HG02610 (cell line): ENCODE measurements around the gene PRPF38B.

ENCODE experiments used
- ATAC-seq: cut with Tn5 transposase; IDR thresholded peaks from one replicate; pipeline ENCODE4 v1.9.1; 2021; ENCODE audit warnings: mild to moderate bottlenecking, moderate library complexity; ENCODE audit not compliant: unreplicated experiment

PRPF38B gene

DNA sequence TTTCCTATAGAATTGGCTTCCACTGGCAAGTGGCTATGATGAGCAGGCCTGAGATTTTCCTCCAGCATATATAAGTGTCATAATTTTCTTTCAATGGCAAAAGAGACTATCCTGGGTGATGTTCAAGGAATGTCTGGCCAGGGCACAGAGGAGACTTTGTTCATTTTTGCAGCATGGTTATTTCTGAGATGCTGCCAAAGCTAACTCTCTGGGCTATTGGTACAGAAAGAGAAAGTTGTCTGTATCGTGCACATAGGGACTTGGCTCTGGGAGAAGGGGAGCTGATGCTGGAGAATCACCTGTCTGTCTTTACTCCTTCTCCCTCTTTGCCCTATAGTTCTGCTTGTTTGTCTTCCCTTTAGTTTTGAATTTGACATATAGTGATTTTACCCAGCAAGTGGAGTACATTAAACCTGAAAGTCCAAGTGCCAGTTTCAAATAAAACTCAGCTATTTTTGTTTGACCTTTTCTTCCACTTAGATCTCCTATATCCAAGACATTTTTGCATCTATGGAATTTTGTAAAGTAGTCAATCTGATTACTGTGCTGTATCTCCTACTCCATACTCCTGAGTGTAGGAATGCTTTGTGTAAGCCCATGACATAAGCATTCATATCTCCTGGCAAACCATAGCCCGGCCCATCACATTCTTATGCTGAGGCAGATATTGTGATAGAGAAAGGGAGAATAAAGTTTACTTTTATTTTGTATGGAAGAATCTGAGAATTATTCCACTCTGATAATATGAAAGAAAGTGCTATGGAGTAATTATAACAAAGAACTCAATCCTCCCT, 24.5 kb downstream of the PRPF38B start:
- no peak for ATAC-seq

DNA sequence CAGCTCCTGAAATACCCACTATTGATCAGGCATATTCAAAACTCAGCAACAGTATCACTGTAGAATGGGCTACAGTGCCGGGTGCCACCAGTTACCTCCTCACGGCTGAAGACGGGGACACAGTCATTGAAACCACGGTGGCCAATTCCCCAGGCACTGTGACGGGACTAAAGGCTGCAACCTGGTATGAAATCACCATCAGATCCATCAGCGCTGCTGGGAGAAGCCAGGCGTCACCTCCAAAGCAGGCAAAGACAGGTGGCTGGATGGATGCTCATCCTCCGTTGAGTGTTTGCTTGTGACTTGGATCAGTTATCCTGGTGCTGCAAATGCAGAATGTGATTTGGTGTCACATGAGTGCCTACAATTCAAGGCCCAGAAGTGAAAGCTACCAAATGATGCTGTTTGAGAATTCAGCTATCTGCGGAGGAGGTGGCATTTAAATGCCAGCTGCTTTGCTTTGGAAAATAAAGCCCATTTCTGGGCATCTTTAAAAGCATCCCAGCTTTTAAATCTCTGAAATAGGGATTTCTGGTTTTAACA, 25.7 kb downstream of the PRPF38B start:
- ATAC-seq = no peak

- ATAC-seq = no peak
These were observed 27.0 kb downstream of the PRPF38B start for GRCh38 chr1:108718927-108719655.

DNA sequence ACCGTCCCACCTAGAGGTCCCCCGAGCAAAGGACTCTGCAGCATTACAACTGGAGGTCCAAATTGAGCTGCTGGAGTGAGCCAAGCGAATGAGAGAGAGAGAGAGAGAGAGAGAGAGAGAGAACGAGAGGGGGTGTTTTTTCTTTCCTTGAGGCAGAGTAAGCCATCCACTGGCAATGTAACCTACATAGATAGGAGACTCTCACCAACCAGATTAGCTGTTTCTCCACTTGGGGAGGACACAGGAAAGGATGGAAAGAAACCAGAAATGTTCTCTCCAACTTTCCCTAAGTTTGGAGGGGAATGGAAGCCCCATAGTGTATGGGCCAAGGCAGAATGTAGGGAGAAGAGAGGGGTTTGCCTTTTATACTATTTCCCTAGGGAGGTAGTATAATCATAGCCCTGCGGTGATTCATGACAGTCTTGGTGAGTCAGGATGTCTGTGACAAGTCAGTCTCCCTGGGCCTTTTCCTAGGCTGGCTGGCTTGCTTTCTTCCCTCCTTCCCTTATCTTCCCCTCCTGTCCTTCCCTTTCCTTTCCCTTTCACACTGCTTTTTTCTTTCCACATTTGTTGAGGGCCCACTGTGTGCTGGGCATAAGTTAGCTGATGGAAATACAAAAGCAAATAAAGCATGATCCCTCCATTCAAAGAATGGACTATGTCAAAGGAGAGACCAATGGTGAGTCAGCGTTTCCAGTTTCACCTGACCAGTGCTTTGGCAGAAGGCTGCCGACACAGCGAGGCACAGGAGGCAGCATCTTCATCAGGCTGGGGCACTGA, 27.7 kb downstream of the PRPF38B start:
- ATAC-seq = no peak

- no peak for ATAC-seq
These were observed 30.2 kb downstream of the PRPF38B start for GRCh38 chr1:108722292-108722691.

DNA sequence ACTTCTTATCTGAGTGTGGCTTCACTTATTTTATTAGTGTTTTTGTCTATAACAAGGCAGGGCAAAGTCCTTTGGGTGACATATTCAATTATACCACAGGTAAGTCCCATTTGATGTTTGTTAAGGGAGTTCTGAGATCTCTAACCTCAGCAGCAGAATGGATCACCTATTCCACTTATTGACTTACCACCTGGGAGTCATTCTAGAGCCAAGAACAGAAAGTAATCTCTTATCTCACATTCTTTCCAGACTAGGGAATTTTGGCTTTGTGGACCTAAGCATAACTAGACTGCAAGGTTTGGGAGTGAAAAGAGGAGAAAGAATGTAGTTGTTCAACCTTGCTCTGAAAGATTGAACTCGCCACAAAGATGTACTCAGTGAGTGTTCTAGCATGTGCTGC, 33.8 kb downstream of the PRPF38B start:
- no peak for ATAC-seq

- no peak for ATAC-seq
These were observed 36.3 kb downstream of the PRPF38B start for GRCh38 chr1:108728327-108728923.

DNA sequence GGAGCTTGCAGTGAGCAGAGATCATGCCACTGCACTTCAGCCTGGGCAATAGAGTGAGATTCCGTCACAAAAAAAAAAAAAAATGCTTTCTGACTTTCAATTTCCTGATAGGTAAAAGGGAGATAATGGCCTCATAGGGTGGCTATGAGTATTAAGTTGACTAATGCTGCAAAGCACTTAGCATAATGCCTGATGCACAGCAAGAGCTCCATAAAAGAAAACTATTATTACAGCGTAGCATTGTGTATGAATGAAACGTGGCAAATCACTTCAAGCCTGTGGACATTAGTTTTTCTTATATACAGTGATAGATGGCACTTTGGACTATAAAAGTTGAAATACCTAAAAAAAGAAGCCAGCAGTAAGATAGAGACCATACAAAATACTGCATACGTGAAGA, 37.4 kb downstream of the PRPF38B start:
- no peak for ATAC-seq

DNA sequence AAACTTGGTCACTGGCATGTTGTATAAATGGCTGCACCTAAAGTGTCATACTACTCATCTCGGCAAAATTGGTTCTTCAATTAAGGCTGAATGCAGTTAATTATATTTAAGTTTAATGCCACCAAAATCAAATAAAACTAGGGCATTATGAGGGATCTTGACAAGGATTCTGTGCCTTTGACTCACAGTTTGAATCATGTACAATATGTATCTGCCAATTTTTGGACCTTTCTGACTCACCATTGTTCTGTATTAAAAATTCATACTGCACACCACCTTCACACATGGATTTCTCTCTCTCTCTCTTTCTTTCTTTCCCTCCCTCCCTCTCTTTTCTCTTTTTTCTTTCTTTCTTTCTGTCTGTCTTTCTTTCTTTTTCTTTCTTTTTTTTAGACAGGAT, 40.3 kb downstream of the PRPF38B start:
- ATAC-seq = no peak

GRCh38 chr1:108734171-108734865, 42.2 kb downstream of the PRPF38B start:
- ATAC-seq = no peak

DNA sequence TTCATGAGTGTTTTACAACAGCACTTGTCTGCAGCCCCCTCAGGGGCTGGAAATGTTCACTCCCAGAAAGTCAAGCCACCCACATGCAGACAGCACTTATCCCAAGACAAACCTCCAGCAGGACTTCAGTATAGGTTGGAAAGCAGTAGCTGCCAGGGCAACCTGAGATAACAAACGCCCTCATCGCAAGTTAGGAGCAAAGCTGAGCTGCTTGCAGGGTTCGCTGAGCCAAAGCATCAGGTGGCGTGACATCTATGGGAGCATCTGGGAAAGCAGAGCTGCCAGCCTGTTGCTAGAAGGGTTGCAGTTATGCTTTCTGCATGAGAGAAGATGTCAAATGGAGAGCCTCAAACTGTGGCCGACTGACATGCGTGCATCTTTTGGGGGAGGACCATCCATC, 50.1 kb downstream of the PRPF38B start:
- ATAC-seq = no peak

DNA sequence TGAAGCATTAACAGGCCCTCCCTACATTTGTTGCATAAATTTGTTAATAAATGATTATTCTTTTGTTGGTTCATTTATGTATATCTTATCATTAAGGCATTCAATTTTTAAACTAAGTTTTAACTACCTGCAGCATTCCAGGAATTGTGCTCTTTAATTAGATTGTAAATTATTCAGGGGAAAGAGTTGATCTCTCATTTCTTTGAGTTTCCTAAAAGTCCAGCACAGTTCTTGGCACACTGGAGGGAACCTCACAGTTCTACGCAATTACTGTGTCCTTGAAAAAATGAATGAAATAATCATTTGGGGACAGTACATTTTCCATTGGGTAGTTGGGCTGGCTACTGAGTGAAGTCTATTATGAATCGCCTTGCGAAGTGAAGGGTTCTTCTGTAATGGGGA, 53.9 kb downstream of the PRPF38B start:
- ATAC-seq = no peak

- ATAC-seq = peak; percentile 92
These were observed 54.5 kb downstream of the PRPF38B start, which contains the start of gene STXBP3 for GRCh38 chr1:108746382-108747170. Gene STXBP3 (plus strand): TSS chr1:108746674. CDS start chr1:108746738, 64 bp downstream.

GRCh38 chr1:108747171-108747850, 55.2 kb downstream of the PRPF38B start:
- peak; percentile 47 for ATAC-seq

- ATAC-seq = no peak
These were observed 55.8 kb downstream of the PRPF38B start for GRCh38 chr1:108747898-108748297.

DNA sequence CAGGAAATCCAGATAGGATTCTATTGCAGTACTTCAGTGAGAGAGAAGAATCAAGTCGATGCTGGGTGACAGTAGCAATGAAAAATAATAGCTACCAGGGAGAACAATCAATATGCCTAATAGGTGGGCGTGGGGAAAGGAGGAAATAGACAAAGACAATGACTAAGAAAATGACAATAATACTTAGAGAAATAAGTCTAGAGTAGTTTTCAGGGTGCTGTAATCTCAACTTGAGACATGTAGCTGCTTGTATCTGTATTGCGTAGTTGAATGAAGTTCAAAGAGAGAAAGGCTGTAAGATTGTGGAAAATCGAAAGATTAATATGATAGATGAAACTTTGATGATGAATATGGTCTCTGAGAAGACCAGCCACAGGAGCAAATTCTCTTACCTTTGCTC, 57.0 kb downstream of the PRPF38B start:
- no peak for ATAC-seq

DNA sequence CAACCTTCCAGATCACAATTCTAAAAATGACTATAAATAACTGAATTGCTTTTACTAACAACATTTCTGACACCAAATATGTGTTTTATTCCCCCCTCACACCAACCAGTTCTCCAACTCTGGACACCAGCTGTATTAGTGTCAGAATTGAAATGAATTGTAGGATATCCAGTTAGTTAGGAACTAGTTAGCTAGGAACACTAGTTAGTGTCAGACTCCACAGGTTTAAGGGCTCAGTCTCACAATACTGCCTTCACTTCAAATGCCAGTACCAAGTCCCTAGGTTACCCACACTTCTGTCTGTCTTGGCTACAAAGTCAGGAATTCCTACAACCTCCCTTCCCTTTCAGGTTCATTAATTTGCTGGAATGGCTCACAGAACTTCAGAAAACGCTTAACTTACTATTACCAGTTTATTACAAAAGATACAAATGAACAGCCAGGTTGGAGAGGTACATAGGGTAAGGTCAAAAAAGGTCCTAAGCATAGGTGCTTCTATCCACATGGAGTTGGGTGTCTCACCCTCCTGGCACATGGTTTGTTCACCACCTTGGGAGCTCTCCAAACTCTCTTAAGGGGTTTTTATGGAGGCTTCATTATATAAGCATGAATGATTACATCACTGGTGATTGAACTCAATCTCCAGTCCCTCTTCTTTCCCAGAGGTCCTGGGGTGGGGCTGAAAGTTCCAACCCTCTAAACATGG, 58.5 kb downstream of the PRPF38B start:
- ATAC-seq = no peak
